GM21447 (cell line): ENCODE measurements around the gene MS4A15.
"Not testable (repeated sequence)": the region's sequence is repeated elsewhere in the genome, so short reads cannot be mapped to it uniquely, and the experiment has no call there.

ENCODE experiments used
- ATAC-seq: cut with Tn5 transposase; IDR thresholded peaks from one replicate; pipeline ENCODE4 v1.9.1; 2021; ENCODE audit not compliant: unreplicated experiment

MS4A15 gene, protein sequence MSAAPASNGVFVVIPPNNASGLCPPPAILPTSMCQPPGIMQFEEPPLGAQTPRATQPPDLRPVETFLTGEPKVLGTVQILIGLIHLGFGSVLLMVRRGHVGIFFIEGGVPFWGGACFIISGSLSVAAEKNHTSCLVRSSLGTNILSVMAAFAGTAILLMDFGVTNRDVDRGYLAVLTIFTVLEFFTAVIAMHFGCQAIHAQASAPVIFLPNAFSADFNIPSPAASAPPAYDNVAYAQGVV

DNA sequence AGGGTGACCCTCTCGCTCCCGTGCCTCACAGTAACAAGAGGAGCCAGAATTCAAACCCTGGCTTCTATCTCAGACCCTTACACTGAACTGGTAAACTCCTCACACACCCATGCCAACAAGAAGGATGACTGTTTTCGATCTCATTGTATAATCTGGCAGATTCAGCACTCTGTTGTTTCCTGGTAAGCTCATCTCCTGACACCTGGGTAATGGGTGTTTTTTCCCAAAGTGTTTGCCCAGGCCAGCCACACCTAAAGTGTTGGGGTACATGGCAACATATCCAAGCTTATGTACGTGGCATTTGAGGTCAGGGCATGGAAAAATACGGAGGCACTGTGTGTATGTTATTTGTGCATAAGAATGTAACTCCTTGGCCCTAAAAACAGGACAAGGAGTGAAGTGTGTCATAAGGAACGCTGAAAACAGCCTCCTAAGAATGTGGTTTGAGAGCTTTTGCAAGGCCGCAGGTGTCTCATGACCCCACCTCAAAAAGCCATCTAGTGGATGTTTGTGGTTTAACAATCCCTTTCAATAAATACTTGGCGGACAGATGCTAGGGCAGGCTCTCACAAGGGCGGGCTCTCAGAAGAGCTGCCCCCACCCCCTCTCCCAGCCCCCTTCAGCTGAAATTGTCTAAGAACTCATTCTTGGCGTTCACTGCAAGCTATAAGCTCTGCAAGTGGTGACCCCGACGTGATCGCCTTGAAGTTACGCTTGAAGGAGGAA lies at the start of gene MS4A15:
MS4A15 (plus strand) TSS at position 561 of the 726 bp plus-strand sequence. CDS start 6,867 bp downstream, outside the sequence.
- ATAC-seq = no peak

DNA sequence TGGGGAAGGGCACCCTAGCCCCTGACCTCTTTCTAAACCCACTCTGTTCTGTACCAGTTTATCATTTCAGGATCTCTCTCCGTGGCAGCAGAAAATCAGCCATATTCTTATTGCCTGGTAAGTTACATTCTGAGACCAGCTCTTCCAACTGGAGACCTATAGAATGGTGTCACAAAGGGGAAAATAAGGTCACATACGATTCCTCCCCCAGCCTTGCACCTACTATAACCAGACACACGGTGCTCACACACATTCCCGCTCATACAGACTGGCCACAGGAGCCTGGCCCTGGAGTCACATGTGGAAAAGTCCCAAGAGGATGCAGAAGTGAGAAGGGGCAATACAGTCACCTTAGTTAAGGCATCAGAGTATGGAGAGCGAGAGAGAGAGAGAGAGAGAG lies 49.7 kb upstream of the MS4A15 start:
- no peak for ATAC-seq

DNA sequence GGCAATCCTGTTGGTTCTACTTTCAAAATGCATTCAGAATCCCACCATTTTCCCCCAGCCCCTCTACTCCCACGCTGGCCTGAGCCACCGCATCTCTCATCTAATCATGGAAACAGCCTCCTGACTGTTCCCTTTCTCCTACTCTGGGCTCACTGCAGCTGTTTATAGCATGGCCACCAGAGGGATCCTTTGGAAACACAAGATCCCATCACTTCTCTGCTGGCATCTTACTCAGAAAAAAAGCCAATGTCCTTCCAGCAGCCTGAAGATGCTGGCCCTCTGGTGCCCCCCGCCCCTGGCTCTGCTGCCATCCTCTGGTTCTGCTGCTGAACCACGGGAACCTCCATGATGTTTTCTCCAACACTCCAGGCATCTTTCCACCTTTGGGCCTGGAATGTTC lies 46.2 kb upstream of the MS4A15 start:
- ATAC-seq = no peak

DNA sequence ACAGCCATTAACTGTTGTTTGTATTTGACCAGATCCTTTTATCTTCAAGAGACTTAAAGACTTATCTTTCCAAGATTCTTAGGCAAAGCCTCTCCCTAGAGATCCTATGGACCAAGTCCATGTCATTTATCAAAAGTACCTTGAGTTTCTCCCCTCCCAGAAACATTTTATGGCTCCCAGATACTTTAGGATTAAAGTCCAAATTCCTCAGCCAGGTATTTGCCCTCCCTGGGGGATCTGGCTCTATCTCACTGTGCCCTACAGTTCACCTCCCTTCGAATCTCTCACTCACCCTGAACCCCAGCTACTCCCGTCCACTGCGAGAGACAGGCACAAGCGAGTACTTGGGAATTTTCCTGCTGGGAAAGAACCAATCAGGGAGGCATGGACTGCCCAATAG lies 45.4 kb upstream of the MS4A15 start:
- no peak for ATAC-seq

DNA sequence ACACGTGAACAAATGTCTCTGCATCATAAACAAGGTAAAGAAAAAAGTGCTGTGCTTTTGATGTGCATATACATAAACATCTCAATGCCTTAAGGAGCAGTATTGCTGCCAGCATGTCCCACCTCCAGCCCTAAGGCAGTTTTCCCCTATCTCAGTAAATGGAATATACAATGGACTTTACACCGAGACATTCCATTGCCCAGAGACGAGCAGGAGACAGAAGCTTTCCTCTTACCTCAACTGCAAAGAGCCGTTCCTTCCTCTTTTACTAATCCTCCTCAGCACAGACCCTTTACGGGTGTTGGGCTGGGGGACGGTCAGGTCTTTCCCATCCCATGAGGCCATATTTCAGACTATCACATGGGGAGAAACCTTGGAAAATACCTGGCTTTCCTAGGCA lies 43.2 kb upstream of the MS4A15 start:
- not testable (repeated sequence) for ATAC-seq

DNA sequence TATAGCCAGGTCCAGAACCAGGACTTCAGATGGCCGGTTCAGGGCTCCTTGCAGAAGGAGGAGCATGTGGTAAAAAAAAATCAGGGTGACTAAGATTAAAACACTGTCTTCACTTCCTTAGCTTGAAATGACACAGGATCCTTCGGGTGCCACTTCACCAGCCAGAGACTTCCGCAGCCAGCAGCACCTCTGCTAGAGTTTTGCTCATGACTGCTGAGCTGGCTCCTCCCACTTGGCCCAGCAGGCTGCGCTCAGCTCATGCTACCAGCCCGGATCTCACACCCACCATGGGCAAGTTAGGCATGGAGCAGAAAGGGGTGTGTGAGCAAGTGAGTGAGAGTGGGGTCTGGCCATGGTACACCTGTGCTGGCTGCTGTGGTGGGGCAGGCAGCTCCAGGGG lies 38.7 kb upstream of the MS4A15 start:
- no peak for ATAC-seq

DNA sequence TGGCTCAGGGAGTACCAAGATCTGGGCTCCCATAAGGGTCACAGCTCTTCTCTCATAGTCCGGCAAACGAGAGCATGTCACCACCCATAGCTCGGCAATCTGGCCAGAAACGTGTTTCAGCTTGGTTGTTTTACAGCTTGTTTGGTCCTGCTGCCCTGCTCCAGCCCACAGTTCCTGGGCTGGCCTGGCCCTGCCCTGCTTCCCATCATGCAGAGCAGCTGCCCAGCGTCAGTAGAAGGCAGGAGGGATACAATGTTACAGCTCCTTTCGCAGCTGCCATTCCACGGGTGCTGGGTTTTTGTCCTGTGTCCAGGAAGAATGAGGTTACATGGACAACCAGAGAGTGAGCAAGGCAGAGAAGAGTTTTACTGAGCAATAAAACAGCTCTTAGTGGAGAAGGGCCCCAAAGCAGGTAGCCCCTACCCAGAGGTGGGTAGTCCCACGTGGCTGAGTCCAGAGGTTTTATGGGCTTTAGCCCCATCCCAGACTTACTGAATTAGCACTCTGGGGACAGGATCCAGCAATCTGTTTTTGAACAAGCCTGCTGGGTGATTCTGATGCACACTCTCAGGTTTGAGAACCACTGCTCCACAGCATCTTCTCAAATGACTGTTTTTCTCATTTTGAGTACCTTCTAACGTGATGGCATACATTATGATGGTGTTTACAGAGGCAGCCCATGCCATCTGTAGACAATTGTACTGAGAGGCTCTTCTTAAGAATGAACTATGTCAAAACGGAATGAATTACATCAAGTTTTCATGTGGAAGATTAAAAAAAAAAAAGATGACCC lies 37.9 kb upstream of the MS4A15 start:
- no peak for ATAC-seq

DNA sequence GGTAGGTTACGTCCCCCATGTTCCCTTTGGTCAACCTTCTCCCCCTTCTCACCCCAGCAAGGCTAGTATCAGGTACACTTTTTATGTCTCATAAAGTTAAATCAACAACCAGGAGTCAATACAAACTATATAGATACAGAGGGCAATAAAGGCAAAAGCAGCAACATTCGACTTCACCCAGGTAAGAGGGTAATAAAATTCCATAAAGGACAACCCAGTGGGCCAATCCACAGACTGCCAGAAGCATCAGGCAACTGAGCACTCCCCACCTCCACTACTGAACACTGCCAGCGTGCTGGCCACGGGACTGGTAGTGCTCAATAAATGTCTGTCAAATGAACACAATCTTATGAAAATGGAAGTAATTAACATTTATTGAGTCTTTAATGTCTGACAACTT lies 37.3 kb upstream of the MS4A15 start:
- no peak for ATAC-seq

DNA sequence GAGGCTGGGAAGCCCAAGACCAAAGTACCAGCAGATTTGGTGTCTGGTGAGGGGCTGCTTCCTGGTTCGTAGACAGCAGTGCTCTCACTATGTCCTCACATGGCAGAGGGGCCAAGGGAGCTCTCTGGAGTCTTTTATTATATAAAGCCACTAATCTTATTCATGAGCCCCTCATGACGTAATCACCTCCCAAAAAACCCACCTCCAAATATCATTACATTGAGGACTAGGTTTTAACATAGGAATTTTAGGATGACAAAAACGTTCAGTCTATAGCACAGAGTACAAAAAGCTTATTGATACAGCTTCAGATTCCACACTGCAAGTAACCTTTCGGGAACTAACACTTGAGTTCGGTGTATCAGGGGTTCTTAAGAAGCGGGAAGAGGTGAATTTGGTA lies 36.2 kb upstream of the MS4A15 start:
- ATAC-seq = no peak

DNA sequence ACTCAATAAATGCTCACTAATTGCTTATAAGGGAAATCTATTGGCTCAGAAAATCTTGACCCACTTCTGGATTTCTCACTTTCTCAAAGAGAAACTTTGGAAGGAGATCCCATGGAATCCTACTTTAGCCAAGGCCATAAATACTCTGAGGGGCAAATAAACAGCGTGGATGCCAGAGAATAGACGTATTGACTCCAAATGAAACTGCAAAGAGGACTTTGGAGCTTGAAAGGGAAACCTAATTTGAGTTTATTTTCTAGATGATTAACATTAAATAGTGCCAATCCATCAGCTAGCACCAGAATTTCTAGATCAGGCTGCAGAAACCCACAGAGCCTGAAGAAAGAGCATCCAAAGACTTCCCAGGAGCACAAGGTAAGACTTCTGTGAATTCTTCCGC lies 32.2 kb upstream of the MS4A15 start, which contains the start of gene MS4A18:
MS4A18 (plus strand) TSS at position 301 of the 400 bp plus-strand sequence.
- ATAC-seq = no peak

DNA sequence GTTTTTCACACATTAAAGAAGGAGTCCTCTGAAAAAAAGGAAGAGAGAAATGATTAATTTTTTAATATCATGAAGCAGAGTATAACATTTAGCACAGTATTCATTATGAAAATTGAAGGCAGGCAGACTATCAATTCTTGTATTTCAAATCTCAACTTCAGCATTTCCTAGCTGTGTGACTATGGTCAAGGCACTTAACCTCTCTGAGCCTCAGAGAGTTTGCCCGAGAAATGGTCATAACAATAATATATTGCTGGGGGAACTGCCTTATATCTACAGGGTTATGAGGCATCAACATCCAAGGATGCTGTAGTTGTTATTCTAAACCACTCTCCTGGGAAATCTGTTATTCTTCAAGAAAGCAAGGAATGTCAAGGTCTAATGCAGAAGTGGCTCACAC lies 31.1 kb upstream of the MS4A15 start:
- no peak for ATAC-seq

DNA sequence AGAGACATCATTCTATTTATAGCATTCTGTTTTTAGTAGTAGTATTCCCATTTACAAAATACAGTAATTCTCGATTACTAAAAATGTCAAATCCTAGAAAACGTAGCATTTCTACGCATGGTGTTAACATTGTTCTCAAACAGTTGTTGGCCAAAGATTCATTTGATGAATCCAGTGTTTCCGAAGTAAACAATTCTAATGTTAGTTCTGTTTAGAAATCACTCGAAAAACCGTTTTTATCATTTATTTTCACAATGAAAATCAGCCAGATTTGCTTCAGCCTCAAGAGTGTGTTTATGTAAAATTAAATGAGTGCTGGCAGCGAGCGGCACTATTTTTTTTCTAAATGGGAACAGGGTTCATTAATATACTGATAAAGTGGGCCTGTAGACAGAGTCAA lies 25.1 kb upstream of the MS4A15 start:
- ATAC-seq = no peak

DNA sequence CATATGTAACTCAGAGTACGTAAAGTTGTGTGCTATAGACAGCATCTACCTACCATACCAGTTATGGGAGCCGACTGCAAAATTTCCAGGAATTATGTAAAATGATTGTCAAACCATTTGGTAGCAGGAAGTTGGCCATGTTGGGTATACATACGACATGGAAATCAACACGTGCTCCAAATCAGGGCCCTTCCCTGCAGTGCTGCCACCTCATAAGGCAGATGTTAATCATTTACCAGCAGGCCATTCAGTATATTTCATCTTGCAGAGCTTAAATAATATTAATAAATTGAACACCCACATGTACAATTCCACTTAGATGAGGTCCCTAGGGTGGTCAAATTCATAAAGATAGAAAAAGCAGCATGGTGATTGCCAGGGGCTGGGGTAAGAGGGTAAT lies 22.4 kb upstream of the MS4A15 start:
- ATAC-seq = no peak

DNA sequence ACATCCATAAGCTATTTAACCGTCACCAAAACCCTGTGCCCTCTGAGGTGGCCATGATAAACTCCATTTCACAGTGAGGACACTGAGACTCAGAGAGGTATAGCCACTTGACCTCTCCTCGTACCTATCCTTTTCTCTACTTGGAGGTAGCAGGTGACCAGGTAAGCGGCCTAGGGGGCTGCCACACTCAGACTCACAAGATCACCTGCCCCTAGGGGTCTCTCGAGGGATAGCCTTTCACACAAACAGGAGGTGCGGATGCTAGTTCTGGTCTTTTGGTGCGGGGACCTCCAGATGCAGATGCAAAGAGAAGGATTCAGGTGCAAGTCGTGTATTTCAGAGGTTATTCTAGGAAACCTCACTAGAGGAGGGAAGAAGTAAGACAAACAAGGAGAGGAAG lies 17.6 kb upstream of the MS4A15 start:
- no peak for ATAC-seq

DNA sequence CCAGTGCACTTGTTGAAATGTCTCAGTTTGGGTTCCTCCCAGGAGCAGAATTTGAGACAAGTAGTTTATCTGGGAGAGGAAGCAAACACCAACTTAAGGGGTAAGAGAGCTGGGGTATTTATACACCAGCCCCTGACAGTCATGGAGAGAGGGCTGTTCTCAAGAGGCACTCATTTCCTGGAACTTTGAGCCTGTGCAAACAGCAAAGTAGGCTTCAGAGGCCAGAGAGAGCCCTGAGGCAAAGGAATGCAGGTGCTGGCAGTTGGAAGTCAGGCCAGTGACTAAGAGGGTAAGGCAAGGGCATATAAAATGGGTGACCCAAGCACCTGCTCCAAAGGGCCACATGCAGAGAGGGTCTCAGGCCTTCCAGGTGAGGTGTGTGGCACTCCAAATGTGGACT lies 16.1 kb upstream of the MS4A15 start:
- no peak for ATAC-seq

DNA sequence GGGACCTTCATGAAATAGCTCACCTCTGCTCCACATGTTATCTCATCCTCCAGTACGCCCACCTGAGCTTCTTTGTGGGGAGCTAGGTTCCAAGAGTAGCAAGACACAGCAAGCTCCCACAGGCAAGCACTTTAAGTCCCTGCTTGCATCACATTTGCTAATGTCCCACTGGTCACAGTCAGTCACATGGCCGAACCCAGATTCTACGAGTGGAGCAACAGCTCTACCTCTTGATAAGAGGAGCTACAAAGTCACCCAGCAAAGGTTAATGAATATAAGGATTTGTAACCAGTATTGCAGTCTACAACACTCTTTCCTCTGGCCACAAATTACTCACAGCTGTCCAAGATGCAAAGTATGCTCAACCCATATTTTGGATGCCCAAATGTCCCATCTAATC lies 15.2 kb upstream of the MS4A15 start:
- ATAC-seq = no peak

DNA sequence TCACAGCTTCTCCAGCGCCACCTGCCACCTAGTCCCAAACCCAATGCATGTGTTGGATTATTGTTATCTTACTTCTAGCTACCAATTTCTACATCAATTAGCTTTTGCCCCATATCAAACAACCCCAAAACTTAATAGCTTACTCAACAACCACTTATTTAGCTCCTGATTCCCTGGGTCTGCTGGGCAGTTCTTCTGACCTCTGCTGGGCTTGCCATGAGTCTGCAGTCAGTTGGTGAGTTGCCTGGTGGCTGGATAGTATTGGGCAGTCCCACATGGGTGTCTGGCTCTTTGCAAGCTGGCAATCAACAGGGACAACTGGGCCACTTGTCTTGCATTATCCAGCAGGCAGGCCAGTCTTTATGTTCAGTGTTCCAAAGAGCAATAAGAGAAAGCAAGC lies 13.6 kb upstream of the MS4A15 start:
- no peak for ATAC-seq

DNA sequence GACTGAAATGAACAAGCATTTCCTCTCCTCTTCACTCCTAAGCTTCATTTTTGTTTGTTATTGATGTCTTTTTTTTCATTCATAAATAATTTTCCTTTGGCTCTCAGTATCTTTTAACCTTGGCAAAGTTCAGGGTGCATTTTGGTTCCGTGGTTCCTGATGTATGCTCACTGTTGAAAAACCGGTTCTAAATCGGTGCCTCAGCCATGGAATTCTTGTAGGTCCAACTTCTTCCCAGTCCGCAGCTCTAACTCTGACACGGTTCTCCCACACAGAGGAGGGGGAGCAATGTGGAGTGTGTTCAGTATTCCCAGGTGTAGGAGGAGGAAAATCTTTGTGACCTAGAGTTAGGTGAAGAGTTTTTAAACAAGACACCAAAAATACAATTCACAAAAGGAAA lies 12.6 kb upstream of the MS4A15 start:
- no peak for ATAC-seq

DNA sequence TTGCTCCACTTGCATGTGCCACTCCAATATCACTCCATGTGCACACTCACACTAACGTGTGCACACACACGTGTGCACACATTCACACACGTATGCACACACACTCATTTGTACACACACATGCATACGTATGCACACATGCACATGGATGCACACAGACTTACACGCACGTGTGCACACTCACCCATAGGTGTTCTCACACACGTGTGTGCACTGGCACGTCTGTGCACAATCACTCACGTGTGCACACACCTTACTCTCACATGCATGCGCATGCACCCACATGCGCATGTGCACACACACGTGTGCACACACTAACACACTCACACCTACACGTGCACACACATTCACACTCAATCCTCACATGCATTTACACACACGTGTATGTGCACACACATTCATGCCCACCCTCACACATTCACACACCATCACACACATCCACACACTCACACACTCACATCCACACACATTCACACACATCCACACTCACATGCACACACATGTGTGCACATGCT lies 9.3 kb upstream of the MS4A15 start:
- no peak for ATAC-seq

DNA sequence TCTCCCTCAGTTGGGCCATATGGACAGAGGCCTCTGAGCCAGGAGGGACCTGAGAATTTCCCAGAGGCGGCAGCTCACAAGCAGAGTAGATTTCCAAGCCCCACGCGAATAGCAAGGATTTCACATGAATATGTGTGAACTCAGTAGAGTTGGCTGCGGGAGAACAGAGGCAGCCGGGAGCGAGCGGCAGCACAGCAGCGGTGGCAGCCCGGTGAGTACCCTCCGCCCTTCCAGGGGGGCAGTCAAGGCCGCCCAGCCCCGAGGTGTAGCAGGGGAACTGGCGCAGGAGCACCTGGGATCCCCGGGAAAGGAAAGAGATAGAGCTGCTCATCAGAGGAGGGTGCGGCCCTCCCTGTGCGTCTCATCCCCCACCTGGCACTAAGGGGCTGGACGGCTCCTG lies 8.4 kb upstream of the MS4A15 start:
- no peak for ATAC-seq

DNA sequence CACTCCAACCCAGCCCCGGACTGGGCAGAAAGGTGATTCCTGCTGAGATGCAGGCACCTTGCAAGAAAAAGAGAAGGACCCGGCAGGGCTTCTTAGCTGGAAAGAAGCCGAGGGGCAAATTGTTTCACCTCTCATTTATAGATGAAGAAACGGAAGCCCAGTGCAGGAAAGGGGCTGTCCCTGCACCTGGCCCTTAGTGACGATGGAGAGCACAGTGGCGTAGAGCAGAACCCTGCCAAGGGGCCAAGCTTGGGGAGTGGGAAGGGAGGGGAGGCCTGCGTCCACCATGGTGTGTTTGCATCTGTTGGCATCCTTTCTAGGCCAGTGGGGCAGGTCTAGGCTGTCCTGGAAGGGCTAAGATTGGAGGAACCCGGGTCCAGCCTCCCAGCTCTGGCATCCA lies 7.8 kb upstream of the MS4A15 start:
- ATAC-seq = no peak

DNA sequence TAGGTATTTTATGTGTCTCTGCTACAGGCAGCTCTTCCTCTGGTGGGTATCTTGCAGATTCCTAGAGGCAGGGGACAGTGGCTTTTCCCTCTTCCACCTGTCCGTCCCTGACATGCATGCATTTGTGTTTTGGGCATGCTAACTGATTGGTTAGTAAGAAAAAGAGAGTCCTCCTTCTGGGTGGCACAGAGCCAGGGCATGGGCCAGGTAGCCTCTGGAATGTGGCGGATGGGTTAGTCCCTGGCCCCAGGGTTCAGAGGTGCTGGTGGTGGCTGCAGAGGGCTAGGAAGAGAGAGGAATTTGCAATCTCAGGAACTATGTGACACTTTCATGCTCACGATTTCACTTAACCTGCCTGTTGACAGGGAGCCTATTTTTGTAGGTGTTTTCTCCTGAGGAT lies 5.8 kb upstream of the MS4A15 start:
- ATAC-seq = no peak
